ENCODE data around the gene LY6G5C. TPM values are rescaled to one million over a fixed set of nuclear protein-coding genes. Genes with fewer than 3 reads are reported as not detected.

LY6G5C gene
- total RNA-seq, 1 experiment from 2014 or later = 2.6 TPM

DNA sequence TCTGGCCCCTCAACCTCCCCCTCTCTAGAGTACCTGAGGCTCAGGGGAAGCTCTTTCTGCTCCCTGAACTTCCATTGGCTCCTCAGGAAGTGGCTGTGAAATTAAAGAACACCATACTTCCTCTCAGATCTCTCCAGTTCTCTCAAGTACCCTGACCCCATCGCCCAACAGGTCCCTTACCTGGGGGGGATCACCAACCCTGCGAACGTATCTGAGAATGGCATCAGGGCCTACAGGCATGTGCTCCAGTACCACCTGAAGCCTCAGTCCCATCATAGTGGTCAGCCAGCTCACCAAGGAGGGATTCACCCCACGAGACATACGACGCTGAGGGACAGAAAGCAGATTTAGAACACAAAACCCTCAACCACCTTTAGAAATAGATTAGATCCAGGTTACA is 40.3 kb downstream of the LY6G5C start:
- POLR2A ChIA-PET (ENCODE audit: unreplicated experiment) = interaction anchor here (0.5 kb wide), 1 partner anchor 8 kb away, joined by 3 read pairs; no protein-coding TSS in a partner anchor
- Histone ChIP-seq H3K36me3 (ENCODE audit: low read depth) (peaks cover 20% of the 10 kb centered on the region), H3K27me3 (ENCODE audit: insufficient read depth, low read depth) (no peaks in the 10 kb centered on the region), H3K9me3 (ENCODE audit: insufficient read depth, low read depth) (no peaks in the 10 kb centered on the region), H2AFZ (no peak overlapping the region), H3K4me1 (replicated peaks; ENCODE audit: insufficient read depth) (no peaks in the 10 kb centered on the region), H4K20me1 (ENCODE audit: insufficient read depth) (peaks cover 17% of the 10 kb centered on the region; the same call in 1 of the 2 replicates), H3K9me2 (ENCODE audit: insufficient read depth) (no peaks in the 10 kb centered on the region), H3K79me2 (ENCODE audit: low read depth) (no peaks in the 10 kb centered on the region), H3K4me2 (no peak overlapping the region), H3F3A (ENCODE audit: insufficient read depth, low read depth) (peaks cover 47% of the 10 kb centered on the region; the same call in 1 of the 2 replicates), H3K27ac (no peak overlapping the region), H3K4me3 (no peak overlapping the region)
- no peak for DNase-seq
- TF ChIP-seq EZH2 (IDR thresholded peaks at IDR 0.05; ENCODE audit: low read depth) (no peak), CTCF (conservative IDR thresholded peaks at IDR 0.05) (no peak)
- BruUV-seq (replicated peaks) = TSS peak; percentile 15
- intact Hi-C loops (cut with micrococcal nuclease; ENCODE audit: unreplicated experiment) = no loop called here
- CTCF ChIA-PET = interaction anchor here (0.6 kb wide), 1 partner anchor 88 kb away, joined by 6 read pairs; no protein-coding TSS in a partner anchor

- ChIA-PET CTCF (no interaction called here), POLR2A (ENCODE audit: unreplicated experiment) (no interaction called here)
- intact Hi-C loops (cut with micrococcal nuclease; ENCODE audit: unreplicated experiment) = loop anchor here (2.0 kb wide), 1 partner anchor 19 kb away; the partner anchor contains the start of gene PRRC2A
These were observed 41.4 kb downstream of the LY6G5C start for GRCh38 chr6:31639449-31639861.

GRCh38 chr6:31639043-31639442 is 41.8 kb downstream of the LY6G5C start:
- Histone ChIP-seq H3K9me3 (ENCODE audit: insufficient read depth, low read depth) (no peaks in the 10 kb centered on the region), H3K27ac (no peak overlapping the region), H3F3A (ENCODE audit: insufficient read depth, low read depth) (peaks cover 63% of the 10 kb centered on the region), H2AFZ (no peak overlapping the region), H3K27me3 (ENCODE audit: insufficient read depth, low read depth) (no peaks in the 10 kb centered on the region), H3K4me3 (no peak overlapping the region), H3K36me3 (ENCODE audit: low read depth) (0 out of 2 replicates have a peak, but pooled peaks cover 15% of the 10 kb centered on the region), H3K4me2 (no peak overlapping the region), H3K79me2 (ENCODE audit: low read depth) (no peaks in the 10 kb centered on the region), H3K4me1 (replicated peaks; ENCODE audit: insufficient read depth) (no peaks in the 10 kb centered on the region), H4K20me1 (ENCODE audit: insufficient read depth) (peaks cover 17% of the 10 kb centered on the region; the same call in 1 of the 2 replicates), H3K9me2 (ENCODE audit: insufficient read depth) (no peaks in the 10 kb centered on the region)
- ChIA-PET POLR2A (ENCODE audit: unreplicated experiment) (interaction anchor here (0.7 kb wide), 1 partner anchor 125 kb away, joined by 3 read pairs; no protein-coding TSS in a partner anchor), CTCF (no interaction called here)
- intact Hi-C loops (cut with micrococcal nuclease; ENCODE audit: unreplicated experiment) = loop anchor here (2.0 kb wide), 1 partner anchor 18 kb away; the partner anchor contains the start of gene PRRC2A
- DNase-seq = no peak
- no peak for TF ChIP-seq EZH2 (IDR thresholded peaks at IDR 0.05; ENCODE audit: low read depth)
- no peak for TF ChIP-seq CTCF (conservative IDR thresholded peaks at IDR 0.05)
- no TSS peak for BruUV-seq (replicated peaks)

More at GRCh38 chr6:31639449-31639861, 41.4 kb downstream of the LY6G5C start:
- Histone ChIP-seq H3K4me3 (no peak overlapping the region), H3K27me3 (ENCODE audit: insufficient read depth, low read depth) (no peaks in the 10 kb centered on the region), H3F3A (ENCODE audit: insufficient read depth, low read depth) (peaks cover 59% of the 10 kb centered on the region), H4K20me1 (ENCODE audit: insufficient read depth) (peaks cover 17% of the 10 kb centered on the region; the same call in 1 of the 2 replicates), H3K27ac (no peak overlapping the region), H3K9me3 (ENCODE audit: insufficient read depth, low read depth) (no peaks in the 10 kb centered on the region), H3K36me3 (ENCODE audit: low read depth) (0 out of 2 replicates have a peak, but pooled peaks cover 15% of the 10 kb centered on the region), H3K4me1 (replicated peaks; ENCODE audit: insufficient read depth) (no peaks in the 10 kb centered on the region), H2AFZ (no peak overlapping the region), H3K79me2 (ENCODE audit: low read depth) (no peaks in the 10 kb centered on the region), H3K9me2 (ENCODE audit: insufficient read depth) (no peaks in the 10 kb centered on the region), H3K4me2 (no peak overlapping the region)
- DNase-seq = no peak
- TF ChIP-seq CTCF (conservative IDR thresholded peaks at IDR 0.05) (no peak), EZH2 (IDR thresholded peaks at IDR 0.05; ENCODE audit: low read depth) (no peak)
- BruUV-seq (replicated peaks) = no TSS peak

Data from PC-9 (cell line).